Activated CD4-positive, alpha-beta T cell treated with anti-CD3 and anti-CD28 coated beads, Interleukin-2, amount 10 ng/mL, durations not matched to agents 7 days and 5 days (primary cell): Measurements from ENCODE around the gene WFIKKN2. TPM values are rescaled to one million over a fixed set of nuclear protein-coding genes. Genes with fewer than 3 reads are reported as not detected.
"Not testable (repeated sequence)": the region's sequence is repeated elsewhere in the genome, so short reads cannot be mapped to it uniquely, and the experiment has no call there.

Experiments
- CTCF ChIA-PET: fragments of 350-600 bp; sonication (Branson Sonifier 250); formaldehyde crosslinking; loops from one replicate; lab custom pipeline; 2021; ENCODE audit warnings: antibody characterized with exemption; lab: Charles Lee
- POLR2A ChIA-PET: fragments of 350-600 bp; sonication (Branson Sonifier 250); formaldehyde crosslinking; loops from one replicate; lab custom pipeline; 2021; ENCODE audit warnings: antibody characterized with exemption; lab: Charles Lee
- DNase-seq: peaks from one replicate; pipeline ENCODE4 v3.0.0-alpha.2; 2020
- H3K27ac Mint-ChIP-seq: one replicate; pipeline ENCODE4 v1.8.0; 2021; ENCODE audit warnings: mild to moderate bottlenecking, moderate library complexity, mixed read lengths
- H3K27me3 Mint-ChIP-seq: one replicate; pipeline ENCODE4 v1.8.0; 2021; ENCODE audit warnings: mixed read lengths
- H3K36me3 Mint-ChIP-seq: one replicate; pipeline ENCODE4 v1.8.0; 2021; ENCODE audit warnings: low read depth, mixed read lengths
- H3K4me1 Mint-ChIP-seq: one replicate; pipeline ENCODE4 v1.8.0; 2021; ENCODE audit warnings: mixed read lengths
- H3K4me3 Mint-ChIP-seq: one replicate; pipeline ENCODE4 v1.8.0; 2021; ENCODE audit warnings: mild to moderate bottlenecking, moderate library complexity, mixed read lengths
- H3K9me3 Mint-ChIP-seq: one replicate; pipeline ENCODE4 v1.8.0; 2021; ENCODE audit warnings: mixed read lengths
- total RNA-seq, 2 experiments: library from RNA; stranded (reverse); gene quantifications; one replicate each; pipeline ENCODE4 v1.2.3, GENCODE V29; 2021

The WFIKKN2 gene
- total RNA-seq, 2 experiments from 2014 or later = not detected

DNA sequence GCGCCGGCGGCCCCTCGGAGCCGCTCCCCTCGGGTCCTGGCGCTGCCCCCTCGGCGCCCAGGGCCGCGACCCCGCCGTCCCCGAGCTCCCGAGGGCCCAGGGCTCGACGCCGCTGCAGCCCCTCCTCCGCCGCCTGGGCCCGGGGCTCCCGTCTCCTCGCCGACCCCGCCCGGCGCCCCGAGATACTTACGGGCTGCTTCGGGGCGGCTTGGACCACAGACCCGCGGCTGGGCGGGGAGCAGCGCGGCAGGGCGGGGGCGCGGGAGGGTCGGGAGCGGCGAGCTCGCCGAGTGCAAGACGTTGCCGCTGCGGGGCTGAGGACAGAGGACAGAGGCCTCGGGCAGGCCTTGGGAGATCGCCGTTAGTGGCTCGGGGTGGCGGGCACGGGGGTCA is 30.5 kb downstream of the WFIKKN2 start:
- ChIA-PET POLR2A (interaction anchor here (0.9 to 2.0 kb wide), 8 partner anchors 12 to 254 kb away, joined by 3 to 11 read pairs (median 5); no protein-coding TSS in a partner anchor), CTCF (interaction anchor here (0.7 to 3.2 kb wide), 13 partner anchors 10 to 287 kb away, joined by 3 to 20 read pairs (median 5); partner anchors contain the start of gene NME1)
- Mint-ChIP-seq H3K4me3 (peak overlapping the region; percentile 85), H3K27ac (peak overlapping the region; percentile 98), H3K36me3 (peaks cover 28% of the 10 kb centered on the region), H3K4me1 (peaks cover 46% of the 10 kb centered on the region), H3K27me3 (no peaks in the 10 kb centered on the region), H3K9me3 (no peaks in the 10 kb centered on the region)
- DNase-seq = no peak

DNA sequence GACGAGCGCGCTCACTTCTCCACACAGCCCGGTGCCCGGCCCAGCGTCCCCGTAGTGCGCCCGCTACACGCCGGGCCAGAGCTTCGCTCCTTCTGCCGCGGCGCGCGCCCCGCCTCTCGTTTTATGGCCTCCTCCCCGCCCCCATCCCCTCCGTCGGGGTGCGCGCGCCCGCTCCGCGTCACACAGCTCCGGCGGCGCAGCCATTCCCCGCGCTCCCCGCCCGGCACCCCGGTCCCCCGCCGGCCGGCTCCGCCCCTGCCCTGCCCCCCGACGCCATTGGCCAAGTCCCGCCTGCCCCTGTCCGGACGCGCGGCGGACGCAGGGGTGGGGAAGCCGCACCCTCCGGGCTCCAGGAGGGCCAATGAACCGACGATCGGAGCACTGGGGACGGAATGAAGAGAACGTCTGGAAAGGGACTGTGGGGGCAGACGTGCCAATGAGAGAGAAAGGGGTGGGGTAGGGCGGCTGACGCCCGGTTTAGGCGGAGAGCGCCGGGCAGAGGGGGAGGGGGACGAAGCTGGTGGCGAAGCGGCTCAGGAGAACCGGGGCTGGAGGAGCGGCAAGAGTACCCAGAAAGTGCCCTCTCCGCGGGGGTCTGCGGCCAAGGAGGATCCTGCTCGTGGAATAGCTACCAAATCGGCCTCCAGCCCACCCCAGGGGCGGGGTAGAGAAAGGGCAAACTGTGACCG is 31.0 kb downstream of the WFIKKN2 start, which contains the start of gene TOB1:
Gene TOB1 (minus strand): TSS at position 94 of the 689 bp plus-strand sequence. CDS start 2,337 bp downstream, outside the sequence.
- H3K4me3 Mint-ChIP-seq = peak within 1 kb of the TSS; percentile 88
- ChIA-PET CTCF (interaction anchor here (0.5 to 3.2 kb wide), 15 partner anchors 10 to 287 kb away, joined by 3 to 20 read pairs (median 4); partner anchors contain the start of gene NME1), POLR2A (interaction anchor here (0.6 to 2.0 kb wide), 11 partner anchors 14 to 446 kb away, joined by 3 to 11 read pairs (median 3); no protein-coding TSS in a partner anchor)
- H3K27ac Mint-ChIP-seq = peak within 1 kb of the TSS; percentile 98
- DNase-seq = peak; percentile 96
- H3K4me1 Mint-ChIP-seq = peaks cover 48% of the 10 kb centered on the region
- H3K36me3 Mint-ChIP-seq = peaks cover 25% of the 10 kb centered on the region
- no peaks in the 10 kb centered on the region for H3K9me3 Mint-ChIP-seq
- no peaks in the 10 kb centered on the region for H3K27me3 Mint-ChIP-seq

DNA sequence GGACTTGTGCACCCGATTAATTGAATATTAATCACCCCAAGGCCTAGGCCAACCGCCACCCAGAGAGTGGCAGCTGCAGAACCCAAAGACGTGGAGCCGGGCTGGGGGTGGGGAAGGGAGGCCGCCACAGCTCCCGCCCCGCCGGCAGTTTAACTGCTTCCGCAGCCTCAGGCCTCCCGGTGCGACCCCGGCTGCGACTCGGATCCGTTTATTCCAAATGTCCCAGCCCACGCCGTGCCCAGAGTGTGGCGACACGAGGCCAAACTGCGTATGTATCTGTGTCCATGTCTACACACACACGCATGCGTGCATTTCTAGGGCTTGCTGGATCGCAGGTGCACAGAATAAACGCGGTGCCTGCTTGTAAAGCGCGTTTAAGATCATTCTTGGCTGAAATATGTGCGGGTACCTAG is 31.6 kb downstream of the WFIKKN2 start:
- Mint-ChIP-seq H3K27ac (peak overlapping the region; percentile 98), H3K36me3 (peaks cover 19% of the 10 kb centered on the region), H3K4me3 (peak overlapping the region; percentile 85), H3K9me3 (no peaks in the 10 kb centered on the region), H3K27me3 (no peaks in the 10 kb centered on the region), H3K4me1 (peaks cover 48% of the 10 kb centered on the region)
- peak; percentile 71 for DNase-seq
- POLR2A ChIA-PET = interaction anchor here (0.9 to 2.0 kb wide), 7 partner anchors 15 to 253 kb away, joined by 3 to 8 read pairs (median 4); no protein-coding TSS in a partner anchor
- CTCF ChIA-PET = interaction anchor here (0.5 to 3.2 kb wide), 12 partner anchors 10 to 286 kb away, joined by 3 to 20 read pairs (median 4); partner anchors contain the start of gene NME1

DNA sequence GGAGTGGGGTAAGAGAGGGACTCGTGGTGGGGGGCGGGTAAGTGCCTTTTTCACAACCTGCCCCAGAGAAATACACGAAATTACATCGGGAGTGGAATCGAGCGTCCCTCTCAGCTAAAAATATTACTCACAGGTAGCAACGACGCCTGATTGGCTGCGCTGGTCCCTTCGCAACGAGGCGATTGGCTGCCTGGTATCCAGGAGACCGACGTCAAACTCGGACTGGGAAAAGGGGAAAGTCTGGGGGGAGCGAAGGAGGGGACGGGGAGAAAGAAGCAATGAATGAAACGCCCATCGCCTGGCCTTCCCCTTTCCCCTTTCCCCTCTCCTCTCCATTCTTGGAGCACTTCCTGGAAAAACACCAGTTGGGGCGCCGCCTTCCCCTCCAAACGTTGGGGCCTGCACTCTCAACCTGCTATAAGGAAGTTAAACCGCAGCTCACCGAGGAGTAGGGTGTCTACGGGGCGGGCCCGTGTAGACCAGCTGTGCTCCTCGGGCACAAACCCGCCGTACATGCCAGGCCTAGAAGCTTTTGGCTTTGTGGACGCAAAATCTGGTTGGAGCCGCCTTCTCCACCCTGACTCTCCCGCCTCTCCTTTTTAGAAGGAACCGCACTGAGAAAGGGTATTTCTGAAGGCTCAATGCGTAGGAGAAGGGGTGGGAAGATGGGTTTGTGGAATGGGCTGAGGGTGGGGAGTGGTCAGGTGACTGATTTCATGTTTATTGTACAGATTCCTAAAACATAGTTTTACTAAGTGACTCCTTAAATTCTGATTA is 32.2 kb downstream of the WFIKKN2 start:
- ChIA-PET POLR2A (interaction anchor here (0.6 to 1.5 kb wide), 4 partner anchors 40 to 77 kb away, joined by 3 to 4 read pairs (median 3); no protein-coding TSS in a partner anchor), CTCF (interaction anchor here (0.8 to 3.2 kb wide), 8 partner anchors 10 to 89 kb away, joined by 3 to 20 read pairs (median 4); no protein-coding TSS in a partner anchor)
- no peaks in the 10 kb centered on the region for H3K27me3 Mint-ChIP-seq
- H3K27ac Mint-ChIP-seq = peak overlapping the region; percentile 98
- H3K36me3 Mint-ChIP-seq = peaks cover 19% of the 10 kb centered on the region
- H3K9me3 Mint-ChIP-seq = no peaks in the 10 kb centered on the region
- peaks cover 52% of the 10 kb centered on the region for H3K4me1 Mint-ChIP-seq
- peak overlapping the region; percentile 85 for H3K4me3 Mint-ChIP-seq
- peak; percentile 92 for DNase-seq

DNA sequence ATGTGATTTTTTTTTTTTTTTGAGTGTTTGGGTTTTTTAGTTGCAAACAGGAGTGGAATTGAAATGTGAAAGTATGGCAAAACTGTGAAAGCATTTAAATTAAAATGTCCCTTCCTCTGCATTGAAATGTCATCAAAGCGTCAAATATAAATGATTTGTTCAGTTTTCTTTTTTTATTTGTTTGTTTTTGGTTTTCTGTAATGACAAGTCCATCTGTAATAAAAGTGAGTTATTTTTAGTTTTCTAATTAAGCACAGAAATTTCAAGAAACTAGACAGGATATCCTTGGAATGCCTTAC is 32.7 kb downstream of the WFIKKN2 start:
- ChIA-PET POLR2A (no interaction called here), CTCF (interaction anchor here (0.8 to 1.6 kb wide), 3 partner anchors 9 to 62 kb away, joined by 3 to 4 read pairs (median 3); no protein-coding TSS in a partner anchor)
- H3K4me1 Mint-ChIP-seq = peaks cover 53% of the 10 kb centered on the region
- peak overlapping the region; percentile 85 for H3K4me3 Mint-ChIP-seq
- peaks cover 14% of the 10 kb centered on the region for H3K36me3 Mint-ChIP-seq
- H3K27me3 Mint-ChIP-seq = no peaks in the 10 kb centered on the region
- no peak for DNase-seq
- H3K27ac Mint-ChIP-seq = peak overlapping the region; percentile 98
- H3K9me3 Mint-ChIP-seq = no peaks in the 10 kb centered on the region

DNA sequence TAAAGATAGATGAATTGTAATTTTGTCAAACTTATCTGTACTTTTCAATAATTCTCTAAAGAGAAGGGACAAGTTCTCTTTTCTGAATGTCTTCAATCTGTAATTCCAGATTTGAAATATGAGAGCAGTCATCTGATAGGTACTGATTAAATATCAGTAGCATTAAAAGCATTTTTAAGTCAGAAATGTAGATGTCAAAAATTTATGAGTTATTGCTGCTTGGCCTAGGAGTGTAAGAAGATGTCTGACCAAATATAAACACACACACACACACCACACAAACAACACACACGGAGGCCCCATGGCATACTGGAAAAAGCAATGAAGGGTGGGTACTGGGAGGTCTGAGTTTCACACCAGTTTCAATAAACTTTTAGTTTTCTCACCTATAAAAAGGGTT is 33.2 kb downstream of the WFIKKN2 start:
- Mint-ChIP-seq H3K4me1 (peaks cover 53% of the 10 kb centered on the region), H3K27me3 (peaks cover 2% of the 10 kb centered on the region), H3K36me3 (peaks cover 11% of the 10 kb centered on the region), H3K27ac (peak overlapping the region; percentile 98), H3K4me3 (peak overlapping the region; percentile 85), H3K9me3 (no peaks in the 10 kb centered on the region)
- POLR2A ChIA-PET = no interaction called here
- DNase-seq = no peak
- CTCF ChIA-PET = no interaction called here

DNA sequence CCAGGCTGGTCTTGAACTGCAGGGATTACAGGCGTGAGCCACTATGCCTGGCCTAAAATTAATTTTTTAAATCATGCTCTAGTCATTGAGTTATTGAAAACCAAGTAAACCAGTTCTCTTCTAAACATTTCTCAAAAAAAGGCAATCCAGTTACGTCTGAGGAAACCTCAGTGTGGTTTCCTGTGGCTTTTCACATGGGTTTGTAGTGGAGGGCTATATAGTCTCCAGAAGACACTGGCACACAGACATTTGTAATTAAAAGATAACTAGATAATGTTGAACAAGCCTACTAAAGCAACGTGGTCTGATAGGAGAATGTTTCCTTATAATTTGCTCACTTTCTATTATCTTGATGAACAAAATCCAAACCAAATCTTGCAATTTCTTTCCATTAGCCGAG is 36.0 kb downstream of the WFIKKN2 start:
- peak overlapping the region; percentile 88 for H3K27ac Mint-ChIP-seq

DNA sequence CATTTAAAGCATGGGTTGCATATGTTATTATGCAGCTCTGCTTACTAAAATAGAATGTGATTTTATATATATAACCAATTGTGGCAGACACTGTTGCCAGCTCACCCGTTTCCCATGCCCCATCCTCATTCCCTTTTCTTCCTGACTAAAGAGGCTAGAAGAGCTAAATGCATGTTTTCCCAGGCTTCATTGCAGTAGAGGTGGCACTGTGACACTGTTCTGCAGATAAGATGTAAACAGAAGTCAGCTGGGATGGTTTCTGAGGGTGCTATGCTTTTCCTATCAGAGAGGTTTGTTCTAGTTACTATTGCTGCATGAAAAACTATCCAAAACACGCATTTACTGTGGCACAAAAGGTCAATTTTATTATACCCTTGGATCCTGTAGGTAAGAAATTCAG is 36.5 kb downstream of the WFIKKN2 start:
- Mint-ChIP-seq H3K27me3 (peaks cover 19% of the 10 kb centered on the region), H3K4me1 (peaks cover 51% of the 10 kb centered on the region), H3K36me3 (peaks cover 2% of the 10 kb centered on the region), H3K27ac (peak overlapping the region; percentile 88), H3K9me3 (no peaks in the 10 kb centered on the region), H3K4me3 (peak overlapping the region; percentile 71)
- POLR2A ChIA-PET = no interaction called here
- peak; percentile 17 for DNase-seq
- CTCF ChIA-PET = interaction anchor here (0.6 to 1.7 kb wide), 3 partner anchors 12 to 56 kb away, joined by 3 to 8 read pairs (median 4); no protein-coding TSS in a partner anchor

More for the DNA sequence above, 36.0 kb downstream of the WFIKKN2 start:
- H3K36me3 Mint-ChIP-seq = peaks cover 2% of the 10 kb centered on the region
- H3K9me3 Mint-ChIP-seq = no peaks in the 10 kb centered on the region
- H3K4me3 Mint-ChIP-seq = peak overlapping the region; percentile 71
- POLR2A ChIA-PET = no interaction called here
- CTCF ChIA-PET = interaction anchor here (1.3 kb wide), 1 partner anchor 56 kb away, joined by 4 read pairs; no protein-coding TSS in a partner anchor
- peaks cover 15% of the 10 kb centered on the region for H3K27me3 Mint-ChIP-seq
- DNase-seq = peak; percentile 80
- H3K4me1 Mint-ChIP-seq = peaks cover 51% of the 10 kb centered on the region

DNA sequence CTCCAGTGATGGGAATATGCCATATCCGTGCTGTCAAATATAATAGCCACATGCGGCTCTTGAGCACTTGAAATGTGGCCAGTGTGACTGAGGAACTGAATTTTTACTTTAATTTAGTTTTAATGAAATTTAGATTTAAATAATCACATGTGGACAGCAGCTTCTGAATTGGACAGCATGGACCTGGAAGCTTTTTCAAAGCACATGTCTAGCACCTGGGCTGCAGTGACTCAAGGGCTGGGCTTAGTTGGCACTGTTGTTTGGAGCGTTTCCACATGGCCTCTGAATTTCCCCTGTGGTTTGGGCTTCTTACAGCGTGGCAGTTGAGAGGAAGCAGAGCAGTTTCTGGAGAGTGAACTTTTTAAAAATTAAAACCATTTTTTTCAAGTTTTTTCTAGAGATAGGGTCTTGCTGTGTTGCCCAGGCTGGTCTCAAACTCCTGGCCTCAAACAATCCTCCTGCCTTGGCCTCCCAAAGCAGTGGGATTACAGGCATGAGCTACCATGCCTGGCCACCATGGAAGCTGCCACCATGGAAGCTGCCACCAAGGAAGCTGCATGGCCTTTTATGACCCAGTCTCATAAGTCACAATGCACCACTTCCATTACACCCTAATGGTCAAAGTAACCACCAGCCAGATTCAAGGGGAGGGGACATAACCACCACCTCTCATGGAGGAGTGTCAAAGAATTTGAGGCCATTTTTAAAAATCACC is 37.5 kb downstream of the WFIKKN2 start:
- Mint-ChIP-seq H3K27ac (peak overlapping the region; percentile 78), H3K9me3 (no peaks in the 10 kb centered on the region), H3K36me3 (peaks cover 2% of the 10 kb centered on the region), H3K4me3 (peak overlapping the region; percentile 16), H3K27me3 (peaks cover 19% of the 10 kb centered on the region), H3K4me1 (peaks cover 49% of the 10 kb centered on the region)
- peak; percentile 65 for DNase-seq
- POLR2A ChIA-PET = no interaction called here
- CTCF ChIA-PET = interaction anchor here (0.5 to 2.4 kb wide), 6 partner anchors 14 to 290 kb away, joined by 3 to 8 read pairs (median 4); no protein-coding TSS in a partner anchor

DNA sequence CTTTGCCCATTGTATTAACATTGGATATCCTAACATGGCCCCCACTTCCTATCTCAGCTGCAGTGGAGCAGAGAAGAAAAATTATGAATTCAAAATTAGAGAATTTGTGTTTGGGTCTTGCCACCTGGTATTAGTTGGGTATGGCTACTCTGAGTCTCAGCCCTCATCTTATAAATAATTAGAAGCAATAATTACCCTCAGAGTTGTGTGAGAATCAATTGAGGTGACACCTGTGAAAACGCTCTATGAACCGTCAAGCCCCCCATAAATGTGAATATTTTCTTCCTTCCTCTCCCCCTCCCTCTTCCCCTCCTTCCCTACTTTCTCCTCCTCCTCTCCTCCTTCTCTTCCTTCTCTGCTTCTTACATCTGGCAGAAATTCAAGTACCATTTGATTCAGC is 39.7 kb downstream of the WFIKKN2 start:
- Mint-ChIP-seq H3K27me3 (peaks cover 19% of the 10 kb centered on the region), H3K36me3 (peaks cover 2% of the 10 kb centered on the region), H3K27ac (no peak overlapping the region), H3K4me3 (no peak overlapping the region), H3K4me1 (peaks cover 32% of the 10 kb centered on the region), H3K9me3 (peaks cover 2% of the 10 kb centered on the region)
- POLR2A ChIA-PET = no interaction called here
- CTCF ChIA-PET = no interaction called here
- no peak for DNase-seq

DNA sequence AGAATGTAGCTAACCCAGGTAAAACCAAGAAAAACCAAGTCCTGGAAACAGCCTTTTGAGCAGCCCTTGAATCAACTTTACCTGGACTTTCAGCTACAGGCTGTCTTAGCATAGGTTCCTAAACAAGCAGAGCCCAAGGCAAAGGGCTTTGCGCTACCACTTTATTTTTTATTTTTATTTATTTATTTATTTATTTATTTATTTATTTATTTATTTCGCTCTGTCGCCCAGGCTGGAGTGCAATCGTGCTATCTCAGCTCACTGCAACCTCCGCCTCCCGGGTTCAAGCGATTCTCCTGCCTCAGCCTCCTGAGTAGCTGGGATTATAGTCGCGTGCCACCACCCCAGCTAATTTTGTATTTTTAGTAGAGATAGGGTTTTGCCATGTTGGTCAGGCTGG is 41.7 kb downstream of the WFIKKN2 start:
- POLR2A ChIA-PET, H3K4me3 Mint-ChIP-seq, H3K27ac Mint-ChIP-seq, H3K9me3 Mint-ChIP-seq, DNase-seq, H3K36me3 Mint-ChIP-seq: not testable (repeated sequence)
- CTCF ChIA-PET = interaction anchor here (1.2 to 1.6 kb wide), 4 partner anchors 9 to 97 kb away, joined by 3 to 4 read pairs (median 4); no protein-coding TSS in a partner anchor
- H3K27me3 Mint-ChIP-seq = peaks cover 21% of the 10 kb centered on the region
- peaks cover 33% of the 10 kb centered on the region for H3K4me1 Mint-ChIP-seq
